ENCODE data around the gene CHMP4A. TPM values are rescaled to one million over a fixed set of nuclear protein-coding genes. Genes with fewer than 3 reads are reported as not detected.

Gene CHMP4A
- total RNA-seq, 1 experiment from 2014 or later = 56.7 TPM

DNA sequence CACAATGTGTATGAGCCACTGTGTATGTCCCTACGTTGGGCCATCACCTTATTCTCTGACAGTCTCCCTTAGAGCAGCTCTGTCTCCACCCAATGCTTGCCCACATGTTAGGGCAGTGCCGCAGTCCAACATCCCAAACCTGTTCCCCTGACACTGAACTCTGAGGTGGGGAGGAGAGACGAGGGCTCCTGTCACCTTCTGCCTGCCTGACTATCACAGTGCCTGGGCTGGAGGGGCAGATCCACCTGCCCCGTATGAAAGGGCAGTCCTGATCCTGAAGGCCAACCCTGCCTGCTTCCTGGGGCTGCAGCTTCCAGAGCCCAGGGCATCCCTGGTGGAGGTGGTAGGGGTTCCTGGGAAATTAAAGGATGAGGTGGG lies 47.5 kb upstream of the CHMP4A start:
- no peak for DNase-seq (ENCODE audit: low spot score)
- POLR2A ChIA-PET (ENCODE audit: low non-redundant PET) = no interaction called here
- H3K4me1 ChIP-seq (ENCODE audit: insufficient read depth, low read length, poor library complexity, severe bottlenecking) = no peaks in the 10 kb centered on the region
- no peaks in the 10 kb centered on the region for H3K9me3 ChIP-seq (ENCODE audit: low read depth, low read length, poor library complexity, severe bottlenecking)
- CTCF ChIA-PET = no interaction called here
- intact Hi-C loops (cut with micrococcal nuclease; ENCODE audit: unreplicated experiment) = no loop called here
- no peaks in the 10 kb centered on the region for H3K27me3 ChIP-seq (replicated peaks; ENCODE audit: insufficient read depth, low read depth, low read length, poor library complexity)
- no peak overlapping the region for H3K27ac ChIP-seq (ENCODE audit: low read depth, low read length, poor library complexity, severe bottlenecking)
- H3K36me3 ChIP-seq (ENCODE audit: insufficient read depth, low read length, poor library complexity, severe bottlenecking) = no peaks in the 10 kb centered on the region
- H3K4me3 ChIP-seq (ENCODE audit: low read depth, low read length, poor library complexity, severe bottlenecking) = no peak overlapping the region
- no TSS peak for BruUV-seq (replicated peaks)
- TF ChIP-seq, protein P1, sequence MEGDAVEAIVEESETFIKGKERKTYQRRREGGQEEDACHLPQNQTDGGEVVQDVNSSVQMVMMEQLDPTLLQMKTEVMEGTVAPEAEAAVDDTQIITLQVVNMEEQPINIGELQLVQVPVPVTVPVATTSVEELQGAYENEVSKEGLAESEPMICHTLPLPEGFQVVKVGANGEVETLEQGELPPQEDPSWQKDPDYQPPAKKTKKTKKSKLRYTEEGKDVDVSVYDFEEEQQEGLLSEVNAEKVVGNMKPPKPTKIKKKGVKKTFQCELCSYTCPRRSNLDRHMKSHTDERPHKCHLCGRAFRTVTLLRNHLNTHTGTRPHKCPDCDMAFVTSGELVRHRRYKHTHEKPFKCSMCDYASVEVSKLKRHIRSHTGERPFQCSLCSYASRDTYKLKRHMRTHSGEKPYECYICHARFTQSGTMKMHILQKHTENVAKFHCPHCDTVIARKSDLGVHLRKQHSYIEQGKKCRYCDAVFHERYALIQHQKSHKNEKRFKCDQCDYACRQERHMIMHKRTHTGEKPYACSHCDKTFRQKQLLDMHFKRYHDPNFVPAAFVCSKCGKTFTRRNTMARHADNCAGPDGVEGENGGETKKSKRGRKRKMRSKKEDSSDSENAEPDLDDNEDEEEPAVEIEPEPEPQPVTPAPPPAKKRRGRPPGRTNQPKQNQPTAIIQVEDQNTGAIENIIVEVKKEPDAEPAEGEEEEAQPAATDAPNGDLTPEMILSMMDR (conservative IDR thresholded peaks at IDR 0.05; ENCODE audit: low read depth, low read length) = no peak
- TF ChIP-seq EZH2 (IDR thresholded peaks at IDR 0.05; ENCODE audit: borderline replicate concordance, low read depth, low read length, poor library complexity, severe bottlenecking) = no peak

DNA sequence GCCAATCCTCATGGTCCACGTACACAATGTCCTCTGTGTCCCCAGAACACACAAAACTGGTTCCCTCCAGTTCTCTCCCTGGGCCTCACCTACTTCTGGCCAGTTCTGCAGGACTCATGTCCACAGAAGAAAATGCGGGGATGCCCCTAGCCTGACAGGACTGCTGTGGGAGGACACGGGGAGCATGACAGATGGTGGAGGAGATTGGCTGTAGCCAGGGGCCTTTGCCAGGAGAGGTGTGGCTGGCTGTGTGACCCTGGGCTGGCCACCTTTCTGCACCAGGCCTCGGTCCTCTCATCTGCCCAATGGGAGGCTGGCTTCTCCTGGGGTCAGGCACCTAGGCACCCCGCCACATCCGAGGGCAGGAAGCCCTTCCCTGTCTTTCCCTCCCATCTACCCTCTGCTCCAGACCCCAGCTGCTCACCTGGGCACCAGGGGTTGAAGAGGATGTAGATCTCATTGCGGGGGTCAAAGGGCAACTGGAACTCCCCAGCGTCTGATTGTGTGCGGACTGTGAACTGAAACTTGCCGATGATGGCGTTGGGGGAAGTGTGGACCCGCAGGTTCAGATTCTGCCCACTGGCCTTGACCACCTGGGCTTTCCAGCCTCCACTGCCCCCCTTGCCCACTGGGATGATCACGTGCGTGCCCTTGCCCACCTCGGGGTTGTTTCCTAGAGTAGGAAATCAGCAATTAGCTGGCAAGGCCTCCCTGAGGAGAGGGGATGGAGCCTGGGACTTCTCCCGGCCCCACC lies 46.9 kb upstream of the CHMP4A start:
- H3K27ac ChIP-seq (ENCODE audit: low read depth, low read length, poor library complexity, severe bottlenecking) = no peak overlapping the region
- no peaks in the 10 kb centered on the region for H3K4me1 ChIP-seq (ENCODE audit: insufficient read depth, low read length, poor library complexity, severe bottlenecking)
- no peaks in the 10 kb centered on the region for H3K9me3 ChIP-seq (ENCODE audit: low read depth, low read length, poor library complexity, severe bottlenecking)
- CTCF ChIA-PET = no interaction called here
- intact Hi-C loops (cut with micrococcal nuclease; ENCODE audit: unreplicated experiment) = no loop called here
- no peak for TF ChIP-seq EZH2 (IDR thresholded peaks at IDR 0.05; ENCODE audit: borderline replicate concordance, low read depth, low read length, poor library complexity, severe bottlenecking)
- TF ChIP-seq, protein P1 (conservative IDR thresholded peaks at IDR 0.05; ENCODE audit: low read depth, low read length) = no peak
- DNase-seq (ENCODE audit: low spot score) = no peak
- POLR2A ChIA-PET (ENCODE audit: low non-redundant PET) = no interaction called here
- BruUV-seq (replicated peaks) = no TSS peak
- no peaks in the 10 kb centered on the region for H3K36me3 ChIP-seq (ENCODE audit: insufficient read depth, low read length, poor library complexity, severe bottlenecking)
- H3K27me3 ChIP-seq (replicated peaks; ENCODE audit: insufficient read depth, low read depth, low read length, poor library complexity) = no peaks in the 10 kb centered on the region
- H3K4me3 ChIP-seq (ENCODE audit: low read depth, low read length, poor library complexity, severe bottlenecking) = no peak overlapping the region

DNA sequence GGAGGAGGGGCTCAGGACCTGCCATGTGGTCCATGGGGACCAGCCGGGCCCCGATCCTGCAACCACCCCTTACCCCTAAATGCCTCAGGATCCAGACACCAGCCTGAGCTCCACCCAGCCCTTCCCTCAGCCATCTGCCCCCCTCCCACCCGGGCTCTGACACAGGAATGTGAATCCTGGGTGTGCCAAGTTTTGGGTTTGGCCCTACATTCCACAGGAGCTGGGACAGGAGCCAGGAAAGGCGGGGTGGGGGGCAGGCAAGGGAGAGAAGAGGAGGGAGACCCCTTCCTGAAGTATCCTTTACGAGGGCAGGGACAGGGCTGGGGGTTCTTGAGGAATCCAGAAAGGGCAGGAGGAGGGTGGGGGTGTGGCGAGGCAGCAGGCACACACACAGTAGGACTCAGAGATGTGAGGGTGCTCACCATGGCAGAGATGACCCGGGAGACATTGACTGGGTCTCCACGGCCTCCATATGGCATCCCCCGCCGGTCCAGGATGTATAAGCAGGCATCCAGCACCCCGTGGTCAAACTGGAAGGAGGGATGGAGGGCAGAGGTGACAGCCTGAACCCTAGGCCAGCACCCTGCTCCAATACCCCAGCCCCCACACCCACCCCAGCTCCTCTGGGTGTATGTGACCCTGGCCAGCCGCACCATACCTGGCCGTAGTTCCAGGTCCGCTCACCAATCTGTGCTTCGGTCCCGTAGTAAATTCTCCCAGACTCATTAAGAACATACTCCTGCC lies 46.2 kb upstream of the CHMP4A start:
- Histone ChIP-seq H3K36me3 (ENCODE audit: insufficient read depth, low read length, poor library complexity, severe bottlenecking) (no peaks in the 10 kb centered on the region), H3K27ac (ENCODE audit: low read depth, low read length, poor library complexity, severe bottlenecking) (no peak overlapping the region), H3K4me3 (ENCODE audit: low read depth, low read length, poor library complexity, severe bottlenecking) (no peak overlapping the region), H3K27me3 (replicated peaks; ENCODE audit: insufficient read depth, low read depth, low read length, poor library complexity) (no peaks in the 10 kb centered on the region), H3K9me3 (ENCODE audit: low read depth, low read length, poor library complexity, severe bottlenecking) (no peaks in the 10 kb centered on the region), H3K4me1 (ENCODE audit: insufficient read depth, low read length, poor library complexity, severe bottlenecking) (no peaks in the 10 kb centered on the region)
- TF ChIP-seq, protein P1 (conservative IDR thresholded peaks at IDR 0.05; ENCODE audit: low read depth, low read length) = no peak
- no peak for TF ChIP-seq EZH2 (IDR thresholded peaks at IDR 0.05; ENCODE audit: borderline replicate concordance, low read depth, low read length, poor library complexity, severe bottlenecking)
- ChIA-PET POLR2A (ENCODE audit: low non-redundant PET) (no interaction called here), CTCF (no interaction called here)
- BruUV-seq (replicated peaks) = no TSS peak
- intact Hi-C loops (cut with micrococcal nuclease; ENCODE audit: unreplicated experiment) = no loop called here
- peak; percentile 41 for DNase-seq (ENCODE audit: low spot score)
